Inferior parietal cortex (tissue), 1 donor: ENCODE measurements around the gene FECH.
A peak's percentile ranks its signal among the peaks of the same experiment; 100 is the strongest.
"Not testable (repeated sequence)": the region's sequence is repeated elsewhere in the genome, so short reads cannot be mapped to it uniquely, and the experiment has no call there.

Experiments
- DNase-seq: peaks from one replicate; pipeline ENCODE4 v3.0.0-alpha.2; 2016; ENCODE audit errors: extremely low spot score

FECH gene, protein sequence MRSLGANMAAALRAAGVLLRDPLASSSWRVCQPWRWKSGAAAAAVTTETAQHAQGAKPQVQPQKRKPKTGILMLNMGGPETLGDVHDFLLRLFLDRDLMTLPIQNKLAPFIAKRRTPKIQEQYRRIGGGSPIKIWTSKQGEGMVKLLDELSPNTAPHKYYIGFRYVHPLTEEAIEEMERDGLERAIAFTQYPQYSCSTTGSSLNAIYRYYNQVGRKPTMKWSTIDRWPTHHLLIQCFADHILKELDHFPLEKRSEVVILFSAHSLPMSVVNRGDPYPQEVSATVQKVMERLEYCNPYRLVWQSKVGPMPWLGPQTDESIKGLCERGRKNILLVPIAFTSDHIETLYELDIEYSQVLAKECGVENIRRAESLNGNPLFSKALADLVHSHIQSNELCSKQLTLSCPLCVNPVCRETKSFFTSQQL

DNA sequence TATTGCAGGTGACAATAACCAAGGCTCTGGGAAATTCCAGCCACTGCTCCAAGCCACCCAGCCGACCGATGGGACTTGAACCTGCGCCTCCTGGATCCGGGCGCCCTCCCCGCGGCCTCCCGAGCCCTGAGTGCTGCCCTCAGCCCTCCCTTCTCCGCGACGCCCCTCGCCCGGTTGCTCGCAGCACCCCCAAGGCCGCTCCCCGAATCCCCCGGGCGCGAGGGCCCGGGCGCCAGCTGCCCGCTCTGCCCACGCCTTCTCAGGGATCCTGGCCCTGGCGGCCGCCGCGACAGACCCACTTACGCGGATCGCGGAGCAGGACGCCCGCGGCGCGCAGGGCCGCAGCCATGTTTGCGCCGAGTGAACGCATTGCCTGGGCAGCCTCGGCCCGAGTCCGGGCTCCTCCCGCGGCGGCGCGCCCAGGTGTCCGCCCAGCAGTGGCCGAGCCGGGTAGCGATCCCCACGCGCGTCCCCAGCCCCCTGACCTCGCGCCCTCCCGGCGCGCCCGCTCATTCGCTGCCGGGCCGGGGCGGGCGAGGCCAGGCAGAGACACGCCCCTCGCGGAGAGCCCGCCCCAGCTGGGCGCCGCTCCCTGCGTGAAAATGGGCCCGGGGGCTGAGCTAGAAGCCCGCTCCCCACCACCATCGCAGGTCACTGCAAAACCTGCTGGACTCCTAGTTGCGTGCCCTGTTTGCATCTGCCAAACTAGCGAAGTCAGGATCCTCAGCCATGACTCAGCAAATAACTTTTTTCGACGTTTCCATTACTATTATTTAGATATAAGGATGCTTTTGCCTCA is at the start of gene FECH:
FECH (minus strand) TSS at position 452 of the 799 bp plus-strand sequence; CDS start at position 370, 82 bp downstream.
- DNase-seq = peak; percentile 73

DNA sequence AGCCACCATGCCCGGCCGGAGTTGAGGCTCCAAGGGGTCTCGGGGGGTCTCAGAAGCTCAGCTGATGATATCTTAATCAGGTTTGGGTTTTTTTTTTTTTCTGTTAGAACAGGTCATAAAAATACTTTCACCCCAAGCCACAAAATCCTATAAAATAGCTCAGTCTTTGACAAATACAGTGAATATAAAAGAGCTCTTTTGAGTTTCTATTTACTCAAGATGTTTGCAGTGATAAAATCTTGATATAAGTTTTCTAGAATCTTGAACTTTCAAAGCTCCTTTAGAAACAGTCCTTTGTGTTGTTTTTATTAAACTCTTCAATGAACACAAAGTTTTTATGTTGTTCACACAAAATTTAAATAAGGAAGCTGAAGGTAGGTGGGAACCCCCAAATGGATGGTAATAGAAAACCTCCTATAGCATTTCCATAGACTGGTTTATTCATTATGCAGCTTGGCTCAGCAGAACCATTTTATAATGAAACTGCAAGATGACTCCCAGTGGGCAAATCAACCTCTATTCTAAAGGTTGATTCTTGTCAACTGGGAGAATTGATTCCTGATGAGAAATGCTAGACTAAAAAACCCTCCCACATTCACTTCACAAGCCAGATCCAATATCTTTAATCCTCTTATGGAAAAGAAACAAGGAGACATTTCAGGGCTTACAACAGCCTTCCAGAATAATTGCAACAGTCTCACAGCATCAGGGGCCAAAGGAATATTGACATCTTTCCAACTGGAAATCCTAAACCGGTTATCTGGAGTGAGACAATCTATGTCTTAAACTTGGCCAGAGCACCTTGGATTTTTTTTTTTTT is 48.7 kb upstream of the FECH start:
- DNase-seq = no peak

DNA sequence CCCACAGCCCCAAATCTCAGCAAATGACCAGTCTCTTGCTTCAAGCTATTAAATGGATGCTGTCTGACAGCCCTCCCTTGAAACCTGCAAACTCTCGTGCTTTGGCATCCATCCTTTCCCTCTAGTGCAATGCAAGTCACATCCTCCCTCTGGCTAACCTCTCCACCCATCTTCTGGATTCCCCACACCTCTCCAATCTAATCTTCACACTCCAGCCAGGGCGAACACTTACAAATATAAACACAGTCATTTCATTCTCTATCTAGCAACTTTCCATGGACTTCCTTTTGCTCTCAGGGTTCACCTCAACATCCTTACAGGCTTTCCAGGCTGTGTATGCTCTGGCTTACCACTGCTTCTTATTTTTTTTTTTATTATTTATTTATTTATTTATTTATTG is 45.2 kb upstream of the FECH start:
- no peak for DNase-seq

DNA sequence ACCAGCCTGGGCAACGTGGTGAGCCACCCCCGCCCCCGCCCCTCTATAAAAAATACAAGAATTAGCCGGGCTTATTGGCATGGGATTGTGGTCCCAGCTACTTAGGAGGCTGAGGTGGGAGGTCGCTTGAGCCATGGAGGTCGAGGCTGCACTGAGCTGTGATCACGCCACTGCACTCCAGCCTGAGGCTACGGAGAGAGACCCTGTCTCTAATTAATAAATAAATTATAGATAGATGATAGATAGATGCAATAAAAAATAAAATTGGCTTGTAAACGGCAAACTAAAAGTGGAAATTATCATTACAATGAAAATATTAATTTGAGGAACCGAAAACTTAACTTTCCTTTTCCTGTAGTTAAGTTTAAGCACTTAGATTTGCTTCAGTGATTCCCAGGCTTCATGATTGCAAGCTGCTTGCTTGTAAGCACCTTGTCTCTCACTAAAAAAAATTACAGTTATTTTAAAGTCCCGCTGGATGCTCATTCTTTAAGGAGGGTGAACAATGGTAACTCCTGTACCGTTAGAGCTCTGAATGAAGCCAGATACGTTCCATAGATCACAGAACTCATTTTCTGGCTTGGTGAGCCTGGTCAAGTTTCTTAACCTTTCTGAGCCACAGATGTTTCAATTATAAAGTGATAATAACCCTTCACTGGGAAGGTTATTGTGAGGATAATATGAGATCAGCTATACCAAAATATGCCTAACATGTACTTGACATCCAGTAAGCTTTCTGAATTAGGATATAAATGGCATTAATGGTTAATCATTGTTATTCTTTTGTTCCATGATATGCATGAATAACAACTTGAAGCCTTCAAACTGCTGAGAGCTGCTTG is 44.5 kb upstream of the FECH start:
- DNase-seq = no peak

DNA sequence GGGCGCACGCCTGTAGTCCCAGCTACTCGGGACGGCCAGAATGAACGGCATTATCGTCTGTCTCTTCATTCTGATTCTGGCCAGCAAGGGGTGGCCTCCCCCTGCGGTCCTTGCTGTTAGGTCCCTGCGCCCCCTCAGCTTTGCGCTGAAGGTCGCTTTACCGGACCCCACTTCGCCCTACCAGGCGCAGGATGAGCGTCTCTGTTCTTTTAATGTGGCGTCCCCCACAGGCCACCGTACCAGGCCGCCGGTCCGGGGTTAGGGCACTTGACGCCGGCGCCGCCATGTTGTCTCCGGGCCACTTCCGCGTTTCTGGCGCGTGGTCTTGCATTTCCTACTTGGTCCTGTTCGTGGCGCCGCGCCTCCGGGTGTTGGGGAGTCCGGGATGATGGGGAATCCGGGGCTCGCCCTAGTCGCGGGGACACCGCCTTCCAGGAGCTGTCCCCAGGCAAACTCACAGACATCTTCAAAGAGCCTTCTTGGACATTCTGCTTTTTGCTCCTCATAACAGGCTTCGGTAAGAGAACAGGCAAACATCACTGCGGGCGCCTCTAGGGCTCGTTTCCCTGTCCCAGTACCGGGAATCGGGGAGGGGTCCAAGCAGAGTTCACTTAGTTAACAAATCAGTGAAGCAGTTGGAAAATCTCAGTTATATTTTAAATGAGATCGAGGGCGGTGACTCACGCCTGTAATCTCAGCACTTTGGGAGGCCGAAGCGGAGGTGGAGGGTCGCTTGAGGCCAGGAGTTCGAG is 43.7 kb upstream of the FECH start:
- peak; percentile 94 for DNase-seq

DNA sequence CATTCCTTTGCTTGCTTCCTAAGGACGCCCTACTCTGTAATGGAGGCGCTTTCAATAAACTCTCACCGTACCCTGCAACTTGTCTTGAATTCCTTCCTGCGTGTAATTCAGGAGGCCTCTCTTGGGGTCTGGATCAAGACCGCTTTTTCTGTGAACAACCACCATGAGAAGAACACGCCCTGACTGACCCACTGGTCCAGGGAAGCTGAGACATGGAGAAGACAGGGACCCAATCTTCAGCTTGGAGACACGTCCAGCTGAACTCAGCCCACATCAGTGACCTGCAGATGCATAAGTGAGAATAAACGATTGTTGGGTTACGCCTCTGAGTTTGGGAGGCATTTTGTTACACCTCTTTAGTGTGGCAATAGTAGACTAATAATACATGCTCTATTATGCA is 42.9 kb upstream of the FECH start:
- no peak for DNase-seq

DNA sequence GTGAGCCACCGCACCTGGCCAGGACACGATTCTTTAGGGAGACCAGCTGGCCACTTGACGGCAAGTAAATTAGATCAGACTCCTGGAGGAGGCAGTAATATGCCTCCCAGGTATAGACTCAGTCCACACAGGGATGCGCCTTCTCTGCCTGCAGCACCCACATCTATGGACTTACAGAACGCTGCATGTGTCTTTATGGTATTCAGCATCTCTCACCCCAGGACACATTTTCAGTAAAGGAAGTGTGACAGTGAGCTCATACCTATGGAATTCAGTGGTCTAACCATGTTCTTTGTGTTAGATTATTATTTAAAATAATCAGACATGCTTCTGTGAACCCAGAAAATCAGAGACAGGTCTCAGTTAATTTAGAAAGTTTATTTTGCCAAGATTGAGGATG is 41.0 kb upstream of the FECH start:
- no peak for DNase-seq

DNA sequence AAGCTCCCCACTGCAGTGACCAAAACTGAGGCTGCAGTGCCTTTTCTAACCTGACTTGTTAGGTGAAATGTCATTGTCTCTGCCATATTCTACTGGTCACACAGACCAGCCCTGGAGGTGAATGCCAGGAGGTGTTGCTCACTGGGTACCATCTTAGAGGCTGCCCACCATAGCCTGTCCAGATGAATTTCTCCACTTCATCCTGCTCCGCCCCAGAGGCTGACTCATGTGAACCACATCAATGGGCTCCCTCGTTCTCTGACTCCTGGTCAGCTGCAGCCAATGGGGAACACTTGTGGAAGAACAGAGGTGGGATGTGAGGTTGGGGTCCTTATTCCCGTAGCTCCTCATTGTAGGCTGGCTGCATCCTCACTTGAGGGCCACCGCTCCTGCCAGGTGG is 38.5 kb upstream of the FECH start:
- no peak for DNase-seq

DNA sequence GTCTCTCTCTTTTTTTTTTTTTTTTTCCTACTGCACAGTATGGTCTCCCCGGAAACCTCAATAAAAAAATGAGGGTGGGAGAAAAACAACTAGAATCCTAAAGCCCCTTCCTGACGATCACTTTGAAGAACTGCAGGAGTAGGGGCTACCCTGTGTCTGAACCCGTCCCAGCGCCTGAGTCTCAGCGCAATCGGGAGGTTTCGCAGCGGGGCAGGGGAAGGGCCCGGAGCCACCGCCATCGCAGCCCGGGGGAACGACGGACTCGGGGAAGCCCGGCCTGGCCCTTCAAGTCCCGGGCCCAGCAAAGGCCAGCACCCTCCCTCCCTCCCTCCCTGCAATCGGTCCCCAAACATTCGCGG is 34.7 kb upstream of the FECH start:
- no peak for DNase-seq

DNA sequence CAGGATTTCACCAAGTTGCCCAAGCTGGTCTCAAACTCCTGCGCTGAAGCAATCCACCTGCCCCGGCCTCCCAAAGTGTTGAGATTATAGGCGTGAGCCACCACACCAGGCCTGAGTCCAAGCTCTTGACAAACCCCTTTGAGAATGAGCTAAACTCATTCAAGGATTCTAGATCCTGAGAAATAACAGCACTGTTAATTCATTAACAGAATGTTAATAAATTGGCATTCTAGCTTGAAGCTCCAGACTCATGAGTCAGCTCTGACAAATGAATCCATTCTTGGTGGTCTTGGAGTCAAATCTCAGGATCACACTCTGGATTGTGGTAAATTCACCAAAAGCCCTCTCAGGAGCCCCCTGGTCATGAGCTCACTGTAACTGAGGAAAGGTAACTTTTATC is 33.4 kb upstream of the FECH start:
- no peak for DNase-seq

DNA sequence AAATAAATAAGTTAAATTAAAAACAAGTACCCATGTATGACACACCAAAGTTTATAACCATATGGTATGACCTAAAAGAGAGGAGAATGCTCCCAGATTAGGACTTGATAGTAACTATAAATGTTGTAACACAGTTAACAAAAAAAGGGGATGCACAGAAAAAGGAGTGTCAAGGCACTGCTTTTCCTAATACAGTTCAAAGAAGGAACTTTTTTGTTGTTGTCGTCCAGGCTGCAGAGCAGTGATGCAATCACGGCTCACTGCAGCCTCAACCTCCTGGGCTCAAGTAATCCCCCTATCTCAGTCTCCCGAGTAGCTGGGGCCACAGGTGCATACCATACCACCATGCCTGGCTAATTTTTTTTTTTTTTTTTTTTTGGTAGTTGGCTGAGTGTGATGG is 32.4 kb upstream of the FECH start:
- DNase-seq = no peak

DNA sequence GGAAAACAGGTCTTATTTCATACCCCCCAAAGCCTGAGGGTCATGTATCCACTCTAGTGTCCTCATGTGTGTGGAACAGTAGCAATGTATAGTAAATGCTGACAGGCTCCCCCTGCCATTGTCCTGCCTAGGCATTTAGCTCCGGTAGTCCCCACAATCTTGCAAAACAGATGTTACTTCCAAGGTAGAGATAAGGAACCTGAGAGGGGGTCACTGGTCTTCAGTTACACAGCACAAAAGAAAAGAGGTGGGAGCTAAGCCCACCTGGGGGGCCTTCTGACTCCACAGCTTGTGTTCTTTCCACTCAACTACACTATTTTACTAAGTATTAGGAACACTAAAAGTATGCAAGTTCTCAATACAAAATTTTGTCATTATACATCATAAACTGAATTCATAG is 17.4 kb upstream of the FECH start:
- DNase-seq = no peak

DNA sequence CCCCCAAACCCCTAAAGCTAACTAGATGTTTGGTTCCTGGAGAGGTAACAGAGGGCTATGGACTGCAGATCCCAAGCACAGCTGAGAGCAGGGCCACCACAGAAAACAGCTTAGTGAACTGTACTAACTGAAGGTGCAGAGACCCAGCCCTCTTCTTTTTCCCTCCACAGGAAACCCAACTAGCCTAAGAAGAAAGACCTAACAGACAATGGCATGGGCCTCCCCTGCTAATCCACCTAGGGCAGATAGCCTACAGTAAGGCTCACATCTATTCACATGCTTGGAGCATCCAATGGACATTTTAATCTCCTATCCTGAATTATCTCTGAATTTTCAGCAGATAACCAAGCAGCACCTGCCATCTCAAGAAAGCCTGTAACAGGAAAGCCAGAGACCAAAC is 8.8 kb upstream of the FECH start:
- DNase-seq = no peak

DNA sequence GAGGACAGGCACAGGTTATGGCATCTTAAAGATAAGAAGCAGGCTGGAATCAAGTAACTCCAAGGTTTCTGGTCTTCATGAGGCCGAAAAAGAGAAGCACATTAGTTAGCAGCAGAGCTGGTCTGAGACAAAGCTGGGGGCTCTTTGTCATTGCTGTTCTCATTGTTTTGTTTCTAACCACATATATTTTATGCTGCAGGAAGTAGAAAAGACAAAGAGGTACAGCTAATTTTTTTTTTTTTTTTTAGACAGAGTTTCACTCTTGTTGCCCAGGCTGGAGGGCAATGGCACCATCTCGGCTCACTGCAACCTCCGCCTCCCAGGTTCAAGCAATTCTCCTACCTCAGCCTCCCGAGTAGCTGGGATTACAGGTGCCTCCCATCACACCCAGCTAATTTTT is 6.2 kb upstream of the FECH start:
- DNase-seq = not testable (repeated sequence)

DNA sequence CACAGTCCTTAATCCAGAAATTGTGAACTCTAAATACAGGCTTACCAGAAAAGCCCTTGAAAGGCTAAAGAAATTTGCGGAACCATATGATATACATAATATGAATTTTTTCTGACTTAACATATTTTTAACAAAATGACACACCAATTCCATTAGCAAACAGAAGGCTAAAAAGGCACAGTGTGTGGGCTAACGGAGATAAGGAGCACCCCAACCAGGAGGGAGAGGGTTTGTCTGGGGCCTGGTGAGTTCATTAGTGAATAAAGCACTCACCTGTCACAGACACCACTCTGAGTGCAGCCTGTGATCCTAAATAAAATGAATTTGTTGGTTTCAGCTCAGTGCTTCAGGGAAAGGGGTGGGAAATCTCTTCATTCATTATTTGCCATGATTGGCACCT is 2.7 kb upstream of the FECH start:
- no peak for DNase-seq

DNA sequence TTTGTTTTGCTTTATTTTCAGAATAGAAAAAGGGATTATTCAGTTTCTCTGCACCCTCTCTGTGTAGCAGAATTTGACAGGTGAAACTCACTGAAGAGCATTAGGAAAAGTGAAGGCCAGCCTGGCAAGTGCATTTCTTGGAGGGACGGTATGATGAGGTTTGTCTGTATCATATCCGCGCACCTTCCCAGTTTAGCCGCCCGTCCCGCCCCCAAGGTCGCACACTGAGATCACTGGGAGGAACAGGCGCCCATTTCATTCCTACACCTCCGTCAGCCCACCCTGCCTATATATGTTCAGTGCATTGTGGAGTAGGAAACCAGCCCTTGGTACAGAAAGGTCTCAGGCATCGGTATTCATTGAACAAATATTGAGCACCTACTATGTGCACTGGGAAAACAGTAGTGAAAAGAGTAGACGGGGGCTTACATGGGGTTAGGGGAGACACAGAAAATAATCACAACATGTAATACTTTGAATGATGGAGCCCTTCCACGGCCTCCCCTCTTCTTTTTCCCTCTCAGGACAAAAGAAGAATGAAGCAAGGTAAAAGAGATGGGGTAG is 678 bp upstream of the FECH start:
- no peak for DNase-seq

DNA sequence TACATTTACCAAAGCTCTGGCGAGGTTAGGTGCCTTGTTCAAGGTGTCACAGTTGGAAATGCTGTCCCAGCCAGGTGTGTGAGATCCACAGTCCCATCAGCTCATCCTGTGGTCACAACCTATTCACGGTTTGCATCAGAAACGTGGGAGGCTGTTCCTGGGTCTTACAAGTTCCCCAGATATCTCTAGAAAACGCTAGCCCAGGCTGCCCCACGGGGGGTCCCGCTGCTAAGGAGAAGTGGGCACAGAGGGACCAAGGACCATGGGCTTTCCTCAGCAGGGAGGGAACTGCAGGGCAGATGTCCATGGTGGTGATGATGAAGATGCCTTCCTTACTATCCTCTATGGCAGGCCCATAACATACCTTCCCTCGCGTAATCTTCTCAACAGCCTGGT is 649 bp downstream of the FECH start:
- DNase-seq = no peak

DNA sequence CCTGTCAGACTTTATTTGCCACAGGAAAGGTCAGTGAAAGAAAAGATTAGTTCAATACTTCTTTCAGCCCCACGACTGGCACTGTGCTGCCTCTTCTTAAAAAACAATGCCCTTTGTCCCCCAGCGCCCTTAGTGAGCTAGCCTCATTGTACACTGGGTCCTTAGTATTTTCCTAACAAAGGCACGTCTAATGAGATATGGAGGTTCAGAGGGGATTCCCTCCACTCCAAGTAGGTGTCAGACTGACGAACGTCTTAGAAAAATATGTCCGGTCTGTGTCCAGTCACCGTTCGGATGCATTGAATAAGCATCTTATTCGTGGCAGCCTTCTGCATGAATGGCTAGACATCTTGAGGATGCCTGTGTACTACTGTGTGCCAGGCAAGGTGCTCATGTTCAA is 1.1 kb downstream of the FECH start:
- peak; percentile 67 for DNase-seq

DNA sequence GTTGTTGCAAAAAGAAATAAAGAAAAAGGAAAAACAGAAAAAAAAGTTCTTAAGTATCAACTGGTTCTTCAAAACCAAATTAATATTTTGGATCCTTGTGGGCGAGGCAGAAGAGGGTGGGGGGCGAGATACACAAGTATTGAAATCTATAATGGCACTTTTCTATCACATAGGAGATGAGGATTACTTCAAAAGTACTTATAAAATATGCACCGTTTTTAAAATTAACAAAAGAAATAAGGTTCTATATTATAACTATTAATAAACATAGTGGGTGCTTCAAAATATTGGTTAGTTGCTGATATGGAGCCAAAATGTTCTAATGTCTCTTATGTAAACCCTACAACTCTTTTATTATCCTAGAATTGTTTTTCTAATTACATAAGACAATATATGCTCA is 2.1 kb downstream of the FECH start:
- no peak for DNase-seq

DNA sequence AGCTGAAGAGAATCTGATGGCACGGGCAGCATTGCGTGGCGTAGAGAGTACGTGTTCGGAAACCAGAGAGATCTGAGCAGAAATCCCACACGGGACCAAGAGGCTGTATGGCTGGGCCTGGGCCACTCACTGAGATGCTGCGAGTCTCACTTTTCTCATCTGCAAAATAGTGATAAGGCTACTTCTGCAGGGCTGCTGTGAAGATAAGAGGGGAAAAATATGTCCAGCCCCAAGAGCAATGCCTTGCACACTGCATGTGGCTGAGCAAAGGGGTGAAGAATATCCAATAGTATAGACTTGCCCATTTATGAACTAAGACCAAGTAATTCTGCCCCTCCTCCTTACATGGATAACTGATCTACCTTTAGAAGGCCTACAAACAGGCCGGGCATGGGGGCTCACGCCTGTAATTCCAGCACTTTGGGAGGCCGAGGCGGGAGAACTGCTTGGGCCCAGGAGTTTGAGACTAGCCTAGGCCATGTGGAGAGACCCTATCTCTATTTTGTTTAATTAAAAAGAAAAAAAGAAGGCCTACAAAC is 3.1 kb downstream of the FECH start:
- no peak for DNase-seq
